Measurements from ENCODE around the gene RRP1B. TPM values are rescaled to one million over a fixed set of nuclear protein-coding genes. Genes with fewer than 3 reads are reported as not detected.
"Not testable (repeated sequence)": the region's sequence is repeated elsewhere in the genome, so short reads cannot be mapped to it uniquely, and the experiment has no call there.

The RRP1B gene
- total RNA-seq, 1 experiment from 2014 or later, result 40.5 TPM

- in situ Hi-C loops (cut with HindIII; ENCODE audit: low sequenced_read_pairs), result no loop called here
- DNase-seq (ENCODE audit: low spot score), result no peak
Measured at GRCh38 chr21:43693981-43694380, 34.6 kb downstream of the RRP1B start.

- in situ Hi-C loops (cut with HindIII; ENCODE audit: low sequenced_read_pairs), result no loop called here
- no peak for DNase-seq (ENCODE audit: low spot score)
Measured at GRCh38 chr21:43694437-43695079, 35.2 kb downstream of the RRP1B start.

- in situ Hi-C loops (cut with HindIII; ENCODE audit: low sequenced_read_pairs), result no loop called here
- DNase-seq (ENCODE audit: low spot score), result no peak
Measured at GRCh38 chr21:43696214-43696613, 36.9 kb downstream of the RRP1B start.

- no peak for DNase-seq (ENCODE audit: low spot score)
- in situ Hi-C loops (cut with HindIII; ENCODE audit: low sequenced_read_pairs), result no loop called here
Measured at GRCh38 chr21:43697758-43698643, 38.6 kb downstream of the RRP1B start.

- in situ Hi-C loops (cut with HindIII; ENCODE audit: low sequenced_read_pairs); DNase-seq (ENCODE audit: low spot score): not testable (repeated sequence)
Measured at GRCh38 chr21:43699492-43699777, 40.1 kb downstream of the RRP1B start.

GRCh38 chr21:43699933-43700599, 40.7 kb downstream of the RRP1B start:
- in situ Hi-C loops (cut with HindIII; ENCODE audit: low sequenced_read_pairs), result no loop called here
- no peak for DNase-seq (ENCODE audit: low spot score)

GRCh38 chr21:43701936-43702784, 42.8 kb downstream of the RRP1B start:
- no peak for DNase-seq (ENCODE audit: low spot score)
- in situ Hi-C loops (cut with HindIII; ENCODE audit: low sequenced_read_pairs), result no loop called here

- no peak for DNase-seq (ENCODE audit: low spot score)
- in situ Hi-C loops (cut with HindIII; ENCODE audit: low sequenced_read_pairs), result no loop called here
Measured at GRCh38 chr21:43702785-43703034, 43.4 kb downstream of the RRP1B start.

- in situ Hi-C loops (cut with HindIII; ENCODE audit: low sequenced_read_pairs), result no loop called here
- DNase-seq (ENCODE audit: low spot score), result no peak
Measured at GRCh38 chr21:43703035-43703880, 43.9 kb downstream of the RRP1B start.

GRCh38 chr21:43707462-43707861, 48.1 kb downstream of the RRP1B start:
- in situ Hi-C loops (cut with HindIII; ENCODE audit: low sequenced_read_pairs), result no loop called here
- no peak for DNase-seq (ENCODE audit: low spot score)

GRCh38 chr21:43708745-43709381, 49.5 kb downstream of the RRP1B start:
- in situ Hi-C loops (cut with HindIII; ENCODE audit: low sequenced_read_pairs), result no loop called here
- no peak for DNase-seq (ENCODE audit: low spot score)

GRCh38 chr21:43712268-43712942, 53.0 kb downstream of the RRP1B start:
- no peak for DNase-seq (ENCODE audit: low spot score)

GRCh38 chr21:43713123-43713522, 53.8 kb downstream of the RRP1B start:
- DNase-seq (ENCODE audit: low spot score); in situ Hi-C loops (cut with HindIII; ENCODE audit: low sequenced_read_pairs): not testable (repeated sequence)

More at GRCh38 chr21:43712268-43712942, 53.0 kb downstream of the RRP1B start:
- in situ Hi-C loops (cut with HindIII; ENCODE audit: low sequenced_read_pairs), result no loop called here

GRCh38 chr21:43716376-43717165, 57.2 kb downstream of the RRP1B start:
- no peak for DNase-seq (ENCODE audit: low spot score)
- in situ Hi-C loops (cut with HindIII; ENCODE audit: low sequenced_read_pairs), result no loop called here

- no peak for DNase-seq (ENCODE audit: low spot score)
Measured at GRCh38 chr21:43717166-43717853, 58.0 kb downstream of the RRP1B start.

More at GRCh38 chr21:43717166-43717853, 58.0 kb downstream of the RRP1B start:
- in situ Hi-C loops (cut with HindIII; ENCODE audit: low sequenced_read_pairs), result no loop called here
